ENCODE results near the gene GREM2. TPM values are rescaled to one million over a fixed set of nuclear protein-coding genes. Genes with fewer than 3 reads are reported as not detected.

GREM2 gene
- total and polyA plus RNA-seq, 2 experiments from 2014 or later = 0.18 to 0.21 TPM

DNA sequence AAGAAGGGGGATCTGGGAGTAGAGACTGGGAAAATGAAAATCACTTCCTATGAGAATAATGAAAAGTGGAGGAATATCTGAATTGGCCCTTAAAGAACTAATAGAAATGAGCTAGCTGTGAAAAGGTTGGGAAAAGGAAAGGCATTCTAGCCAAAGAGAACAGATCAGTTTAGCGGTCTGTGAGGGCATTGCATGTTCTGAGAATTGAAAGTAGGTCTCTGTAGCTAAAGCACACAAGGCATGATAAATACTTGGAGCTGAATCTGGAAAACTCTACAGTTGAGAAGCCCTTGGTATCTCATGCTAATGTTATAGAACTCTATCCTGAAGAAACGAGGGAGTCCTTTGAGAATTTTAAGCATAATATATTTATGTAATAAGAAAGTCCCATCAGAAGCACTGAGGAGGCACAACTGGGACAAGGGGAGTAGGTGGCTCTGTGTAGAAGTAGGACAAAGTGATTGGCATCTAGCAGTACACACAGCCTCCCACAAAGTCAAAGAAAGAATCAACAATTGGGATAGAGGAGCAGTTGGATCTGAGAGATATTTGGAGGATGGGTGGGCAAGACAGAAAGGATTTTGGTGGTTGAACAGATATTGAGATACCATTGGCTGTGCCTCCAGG lies 78.7 kb downstream of the GREM2 start:
- Mint-ChIP-seq H3K4me1 (no peaks in the 10 kb centered on the region), H3K27me3 (ENCODE audit: insufficient read depth, low read depth, poor library complexity) (no peaks in the 10 kb centered on the region), H3K27ac (no peak overlapping the region), H3K9me3 (no peaks in the 10 kb centered on the region), H3K4me3 (no peak overlapping the region), H3K36me3 (ENCODE audit: low read depth) (no peaks in the 10 kb centered on the region)
- no peaks in the 10 kb centered on the region for H3K27me3 ChIP-seq (ENCODE audit: insufficient read depth)
- H3K4me1 ChIP-seq (ENCODE audit: insufficient read depth) = no peaks in the 10 kb centered on the region
- no peak overlapping the region for H2AFZ ChIP-seq
- H3F3A ChIP-seq (replicated peaks; ENCODE audit: low read depth) = no peaks in the 10 kb centered on the region
- no peaks in the 10 kb centered on the region for H3K79me2 ChIP-seq (replicated peaks; ENCODE audit: insufficient read depth)
- peaks cover 12% of the 10 kb centered on the region; the same call in 1 of the 2 replicates for H3K9me2 ChIP-seq (ENCODE audit: insufficient read depth)
- H3K36me3 ChIP-seq (ENCODE audit: insufficient read depth) = no peaks in the 10 kb centered on the region
- H4K20me1 ChIP-seq (replicated peaks; ENCODE audit: insufficient read depth) = no peaks in the 10 kb centered on the region
- ATAC-seq (no peak), DNase-seq (ENCODE audit: low spot score) (no peak)
- no peak overlapping the region for H3K27ac ChIP-seq (ENCODE audit: low read depth)
- TF ChIP-seq, protein P1, sequence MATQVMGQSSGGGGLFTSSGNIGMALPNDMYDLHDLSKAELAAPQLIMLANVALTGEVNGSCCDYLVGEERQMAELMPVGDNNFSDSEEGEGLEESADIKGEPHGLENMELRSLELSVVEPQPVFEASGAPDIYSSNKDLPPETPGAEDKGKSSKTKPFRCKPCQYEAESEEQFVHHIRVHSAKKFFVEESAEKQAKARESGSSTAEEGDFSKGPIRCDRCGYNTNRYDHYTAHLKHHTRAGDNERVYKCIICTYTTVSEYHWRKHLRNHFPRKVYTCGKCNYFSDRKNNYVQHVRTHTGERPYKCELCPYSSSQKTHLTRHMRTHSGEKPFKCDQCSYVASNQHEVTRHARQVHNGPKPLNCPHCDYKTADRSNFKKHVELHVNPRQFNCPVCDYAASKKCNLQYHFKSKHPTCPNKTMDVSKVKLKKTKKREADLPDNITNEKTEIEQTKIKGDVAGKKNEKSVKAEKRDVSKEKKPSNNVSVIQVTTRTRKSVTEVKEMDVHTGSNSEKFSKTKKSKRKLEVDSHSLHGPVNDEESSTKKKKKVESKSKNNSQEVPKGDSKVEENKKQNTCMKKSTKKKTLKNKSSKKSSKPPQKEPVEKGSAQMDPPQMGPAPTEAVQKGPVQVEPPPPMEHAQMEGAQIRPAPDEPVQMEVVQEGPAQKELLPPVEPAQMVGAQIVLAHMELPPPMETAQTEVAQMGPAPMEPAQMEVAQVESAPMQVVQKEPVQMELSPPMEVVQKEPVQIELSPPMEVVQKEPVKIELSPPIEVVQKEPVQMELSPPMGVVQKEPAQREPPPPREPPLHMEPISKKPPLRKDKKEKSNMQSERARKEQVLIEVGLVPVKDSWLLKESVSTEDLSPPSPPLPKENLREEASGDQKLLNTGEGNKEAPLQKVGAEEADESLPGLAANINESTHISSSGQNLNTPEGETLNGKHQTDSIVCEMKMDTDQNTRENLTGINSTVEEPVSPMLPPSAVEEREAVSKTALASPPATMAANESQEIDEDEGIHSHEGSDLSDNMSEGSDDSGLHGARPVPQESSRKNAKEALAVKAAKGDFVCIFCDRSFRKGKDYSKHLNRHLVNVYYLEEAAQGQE (IDR thresholded peaks at IDR 0.05; ENCODE audit: unreplicated experiment) = no peak
- H3K4me3 ChIP-seq = no peak overlapping the region
- H3K4me2 ChIP-seq = no peak overlapping the region

DNA sequence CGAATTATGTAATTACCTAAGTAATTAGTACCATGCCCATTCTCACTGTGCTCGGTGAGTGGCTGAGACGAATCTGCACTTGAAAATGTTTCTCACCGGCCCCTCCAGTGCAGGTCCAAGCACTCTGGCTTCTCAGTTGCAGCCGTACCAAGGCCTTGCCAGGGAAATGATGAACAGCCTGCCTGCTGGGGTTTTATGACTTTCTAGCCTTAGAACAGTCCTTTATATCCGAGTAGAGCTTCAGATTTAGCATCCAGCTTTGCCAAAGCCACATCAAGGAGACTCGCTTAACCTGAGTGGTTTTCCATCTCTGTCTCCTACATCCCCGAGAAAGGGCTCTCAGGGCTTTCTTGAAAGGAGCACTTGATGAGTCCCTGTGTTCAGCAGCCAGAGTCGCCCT lies 83.4 kb downstream of the GREM2 start:
- H3K27me3 Mint-ChIP-seq (ENCODE audit: insufficient read depth, low read depth, poor library complexity) = no peaks in the 10 kb centered on the region
- H3K27ac Mint-ChIP-seq = no peak overlapping the region
- Histone ChIP-seq H3K4me2 (no peak overlapping the region), H3K4me1 (ENCODE audit: insufficient read depth) (no peaks in the 10 kb centered on the region), H3K27me3 (ENCODE audit: insufficient read depth) (no peaks in the 10 kb centered on the region), H3F3A (replicated peaks; ENCODE audit: low read depth) (no peaks in the 10 kb centered on the region), H4K20me1 (replicated peaks; ENCODE audit: insufficient read depth) (no peaks in the 10 kb centered on the region), H2AFZ (no peak overlapping the region; the same call in 1 of the 2 replicates), H3K36me3 (ENCODE audit: insufficient read depth) (no peaks in the 10 kb centered on the region), H3K4me3 (no peak overlapping the region), H3K9me2 (ENCODE audit: insufficient read depth) (no peaks in the 10 kb centered on the region), H3K27ac (ENCODE audit: low read depth) (no peak overlapping the region), H3K79me2 (replicated peaks; ENCODE audit: insufficient read depth) (no peaks in the 10 kb centered on the region)
- H3K4me3 Mint-ChIP-seq = no peak overlapping the region
- DNase-seq (ENCODE audit: low spot score) = no peak
- no peak for ATAC-seq
- no peaks in the 10 kb centered on the region for H3K36me3 Mint-ChIP-seq (ENCODE audit: low read depth)
- H3K4me1 Mint-ChIP-seq = peaks cover 10% of the 10 kb centered on the region
- no peaks in the 10 kb centered on the region for H3K9me3 Mint-ChIP-seq
- no peak for TF ChIP-seq ZNF331 (CRISPR knock-in tag; IDR thresholded peaks at IDR 0.05; ENCODE audit: low read depth)
- no peak for TF ChIP-seq EZH2 (IDR thresholded peaks at IDR 0.05; ENCODE audit: low read depth, unreplicated experiment)
- no peak for TF ChIP-seq CREB1 (CRISPR knock-in tag; IDR thresholded peaks at IDR 0.05; ENCODE audit: low read depth)
- TF ChIP-seq ZNF114 (CRISPR knock-in tag; IDR thresholded peaks at IDR 0.05) = no peak
- TF ChIP-seq, protein P2, sequence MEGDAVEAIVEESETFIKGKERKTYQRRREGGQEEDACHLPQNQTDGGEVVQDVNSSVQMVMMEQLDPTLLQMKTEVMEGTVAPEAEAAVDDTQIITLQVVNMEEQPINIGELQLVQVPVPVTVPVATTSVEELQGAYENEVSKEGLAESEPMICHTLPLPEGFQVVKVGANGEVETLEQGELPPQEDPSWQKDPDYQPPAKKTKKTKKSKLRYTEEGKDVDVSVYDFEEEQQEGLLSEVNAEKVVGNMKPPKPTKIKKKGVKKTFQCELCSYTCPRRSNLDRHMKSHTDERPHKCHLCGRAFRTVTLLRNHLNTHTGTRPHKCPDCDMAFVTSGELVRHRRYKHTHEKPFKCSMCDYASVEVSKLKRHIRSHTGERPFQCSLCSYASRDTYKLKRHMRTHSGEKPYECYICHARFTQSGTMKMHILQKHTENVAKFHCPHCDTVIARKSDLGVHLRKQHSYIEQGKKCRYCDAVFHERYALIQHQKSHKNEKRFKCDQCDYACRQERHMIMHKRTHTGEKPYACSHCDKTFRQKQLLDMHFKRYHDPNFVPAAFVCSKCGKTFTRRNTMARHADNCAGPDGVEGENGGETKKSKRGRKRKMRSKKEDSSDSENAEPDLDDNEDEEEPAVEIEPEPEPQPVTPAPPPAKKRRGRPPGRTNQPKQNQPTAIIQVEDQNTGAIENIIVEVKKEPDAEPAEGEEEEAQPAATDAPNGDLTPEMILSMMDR (conservative IDR thresholded peaks at IDR 0.05; ENCODE audit: low read depth in 2 of 2) = no peak
- TF ChIP-seq, protein P3, sequence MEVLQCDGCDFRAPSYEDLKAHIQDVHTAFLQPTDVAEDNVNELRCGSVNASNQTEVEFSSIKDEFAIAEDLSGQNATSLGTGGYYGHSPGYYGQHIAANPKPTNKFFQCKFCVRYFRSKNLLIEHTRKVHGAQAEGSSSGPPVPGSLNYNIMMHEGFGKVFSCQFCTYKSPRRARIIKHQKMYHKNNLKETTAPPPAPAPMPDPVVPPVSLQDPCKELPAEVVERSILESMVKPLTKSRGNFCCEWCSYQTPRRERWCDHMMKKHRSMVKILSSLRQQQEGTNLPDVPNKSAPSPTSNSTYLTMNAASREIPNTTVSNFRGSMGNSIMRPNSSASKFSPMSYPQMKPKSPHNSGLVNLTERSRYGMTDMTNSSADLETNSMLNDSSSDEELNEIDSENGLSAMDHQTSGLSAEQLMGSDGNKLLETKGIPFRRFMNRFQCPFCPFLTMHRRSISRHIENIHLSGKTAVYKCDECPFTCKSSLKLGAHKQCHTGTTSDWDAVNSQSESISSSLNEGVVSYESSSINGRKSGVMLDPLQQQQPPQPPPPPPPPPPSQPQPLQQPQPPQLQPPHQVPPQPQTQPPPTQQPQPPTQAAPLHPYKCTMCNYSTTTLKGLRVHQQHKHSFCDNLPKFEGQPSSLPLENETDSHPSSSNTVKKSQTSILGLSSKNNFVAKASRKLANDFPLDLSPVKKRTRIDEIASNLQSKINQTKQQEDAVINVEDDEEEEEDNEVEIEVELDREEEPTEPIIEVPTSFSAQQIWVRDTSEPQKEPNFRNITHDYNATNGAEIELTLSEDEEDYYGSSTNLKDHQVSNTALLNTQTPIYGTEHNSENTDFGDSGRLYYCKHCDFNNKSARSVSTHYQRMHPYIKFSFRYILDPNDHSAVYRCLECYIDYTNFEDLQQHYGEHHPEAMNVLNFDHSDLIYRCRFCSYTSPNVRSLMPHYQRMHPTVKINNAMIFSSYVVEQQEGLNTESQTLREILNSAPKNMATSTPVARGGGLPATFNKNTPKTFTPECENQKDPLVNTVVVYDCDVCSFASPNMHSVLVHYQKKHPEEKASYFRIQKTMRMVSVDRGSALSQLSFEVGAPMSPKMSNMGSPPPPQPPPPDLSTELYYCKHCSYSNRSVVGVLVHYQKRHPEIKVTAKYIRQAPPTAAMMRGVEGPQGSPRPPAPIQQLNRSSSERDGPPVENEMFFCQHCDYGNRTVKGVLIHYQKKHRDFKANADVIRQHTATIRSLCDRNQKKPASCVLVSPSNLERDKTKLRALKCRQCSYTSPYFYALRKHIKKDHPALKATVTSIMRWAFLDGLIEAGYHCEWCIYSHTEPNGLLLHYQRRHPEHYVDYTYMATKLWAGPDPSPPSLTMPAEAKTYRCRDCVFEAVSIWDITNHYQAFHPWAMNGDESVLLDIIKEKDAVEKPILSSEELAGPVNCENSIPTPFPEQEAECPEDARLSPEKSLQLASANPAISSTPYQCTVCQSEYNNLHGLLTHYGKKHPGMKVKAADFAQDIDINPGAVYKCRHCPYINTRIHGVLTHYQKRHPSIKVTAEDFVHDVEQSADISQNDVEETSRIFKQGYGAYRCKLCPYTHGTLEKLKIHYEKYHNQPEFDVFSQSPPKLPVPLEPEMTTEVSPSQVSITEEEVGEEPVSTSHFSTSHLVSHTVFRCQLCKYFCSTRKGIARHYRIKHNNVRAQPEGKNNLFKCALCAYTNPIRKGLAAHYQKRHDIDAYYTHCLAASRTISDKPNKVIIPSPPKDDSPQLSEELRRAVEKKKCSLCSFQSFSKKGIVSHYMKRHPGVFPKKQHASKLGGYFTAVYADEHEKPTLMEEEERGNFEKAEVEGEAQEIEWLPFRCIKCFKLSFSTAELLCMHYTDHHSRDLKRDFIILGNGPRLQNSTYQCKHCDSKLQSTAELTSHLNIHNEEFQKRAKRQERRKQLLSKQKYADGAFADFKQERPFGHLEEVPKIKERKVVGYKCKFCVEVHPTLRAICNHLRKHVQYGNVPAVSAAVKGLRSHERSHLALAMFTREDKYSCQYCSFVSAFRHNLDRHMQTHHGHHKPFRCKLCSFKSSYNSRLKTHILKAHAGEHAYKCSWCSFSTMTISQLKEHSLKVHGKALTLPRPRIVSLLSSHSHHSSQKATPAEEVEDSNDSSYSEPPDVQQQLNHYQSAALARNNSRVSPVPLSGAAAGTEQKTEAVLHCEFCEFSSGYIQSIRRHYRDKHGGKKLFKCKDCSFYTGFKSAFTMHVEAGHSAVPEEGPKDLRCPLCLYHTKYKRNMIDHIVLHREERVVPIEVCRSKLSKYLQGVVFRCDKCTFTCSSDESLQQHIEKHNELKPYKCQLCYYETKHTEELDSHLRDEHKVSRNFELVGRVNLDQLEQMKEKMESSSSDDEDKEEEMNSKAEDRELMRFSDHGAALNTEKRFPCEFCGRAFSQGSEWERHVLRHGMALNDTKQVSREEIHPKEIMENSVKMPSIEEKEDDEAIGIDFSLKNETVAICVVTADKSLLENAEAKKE (CRISPR knock-in tag; IDR thresholded peaks at IDR 0.05) = no peak
- no peak for TF ChIP-seq POLR2AphosphoS5 (IDR thresholded peaks at IDR 0.05; ENCODE audit: low read depth)
- TF ChIP-seq, protein P4, sequence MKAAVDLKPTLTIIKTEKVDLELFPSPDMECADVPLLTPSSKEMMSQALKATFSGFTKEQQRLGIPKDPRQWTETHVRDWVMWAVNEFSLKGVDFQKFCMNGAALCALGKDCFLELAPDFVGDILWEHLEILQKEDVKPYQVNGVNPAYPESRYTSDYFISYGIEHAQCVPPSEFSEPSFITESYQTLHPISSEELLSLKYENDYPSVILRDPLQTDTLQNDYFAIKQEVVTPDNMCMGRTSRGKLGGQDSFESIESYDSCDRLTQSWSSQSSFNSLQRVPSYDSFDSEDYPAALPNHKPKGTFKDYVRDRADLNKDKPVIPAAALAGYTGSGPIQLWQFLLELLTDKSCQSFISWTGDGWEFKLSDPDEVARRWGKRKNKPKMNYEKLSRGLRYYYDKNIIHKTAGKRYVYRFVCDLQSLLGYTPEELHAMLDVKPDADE (IDR thresholded peaks at IDR 0.05) = no peak
